LNCAP (cell line): Measurements from ENCODE around the gene ASS1.

Experiments
- TF ChIP-seq, protein P1 (sequence below): fragments of 450-650 bp; IDR thresholded peaks from 2 replicates; pipeline ENCODE4 v1.5.1; 2017; ENCODE audit warnings: mild to moderate bottlenecking

ASS1 gene

DNA sequence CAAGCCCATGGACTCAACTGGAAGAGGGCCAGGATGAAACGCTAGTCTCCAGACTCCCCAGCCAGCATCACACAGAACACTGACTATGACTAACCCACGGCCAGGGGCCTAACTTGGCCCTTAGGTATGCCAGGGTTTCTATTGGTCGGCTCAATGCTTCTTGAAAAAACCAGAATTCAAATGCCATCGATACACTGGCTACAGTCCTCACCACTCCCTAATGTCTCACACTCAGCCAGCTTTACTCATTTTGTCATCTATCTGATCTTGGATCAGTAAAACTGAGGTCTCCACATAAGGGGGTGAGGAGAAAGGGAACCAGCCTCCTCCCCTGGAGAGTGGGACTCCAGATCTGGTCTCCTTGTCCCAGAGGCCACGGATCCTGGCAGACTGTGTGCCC is 75.2 kb downstream of the ASS1 start:
- TF ChIP-seq, protein P1, sequence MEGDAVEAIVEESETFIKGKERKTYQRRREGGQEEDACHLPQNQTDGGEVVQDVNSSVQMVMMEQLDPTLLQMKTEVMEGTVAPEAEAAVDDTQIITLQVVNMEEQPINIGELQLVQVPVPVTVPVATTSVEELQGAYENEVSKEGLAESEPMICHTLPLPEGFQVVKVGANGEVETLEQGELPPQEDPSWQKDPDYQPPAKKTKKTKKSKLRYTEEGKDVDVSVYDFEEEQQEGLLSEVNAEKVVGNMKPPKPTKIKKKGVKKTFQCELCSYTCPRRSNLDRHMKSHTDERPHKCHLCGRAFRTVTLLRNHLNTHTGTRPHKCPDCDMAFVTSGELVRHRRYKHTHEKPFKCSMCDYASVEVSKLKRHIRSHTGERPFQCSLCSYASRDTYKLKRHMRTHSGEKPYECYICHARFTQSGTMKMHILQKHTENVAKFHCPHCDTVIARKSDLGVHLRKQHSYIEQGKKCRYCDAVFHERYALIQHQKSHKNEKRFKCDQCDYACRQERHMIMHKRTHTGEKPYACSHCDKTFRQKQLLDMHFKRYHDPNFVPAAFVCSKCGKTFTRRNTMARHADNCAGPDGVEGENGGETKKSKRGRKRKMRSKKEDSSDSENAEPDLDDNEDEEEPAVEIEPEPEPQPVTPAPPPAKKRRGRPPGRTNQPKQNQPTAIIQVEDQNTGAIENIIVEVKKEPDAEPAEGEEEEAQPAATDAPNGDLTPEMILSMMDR, result no peak

- TF ChIP-seq, protein P1, result no peak
These were observed 77.0 kb downstream of the ASS1 start for GRCh38 chr9:130521715-130522114.

DNA sequence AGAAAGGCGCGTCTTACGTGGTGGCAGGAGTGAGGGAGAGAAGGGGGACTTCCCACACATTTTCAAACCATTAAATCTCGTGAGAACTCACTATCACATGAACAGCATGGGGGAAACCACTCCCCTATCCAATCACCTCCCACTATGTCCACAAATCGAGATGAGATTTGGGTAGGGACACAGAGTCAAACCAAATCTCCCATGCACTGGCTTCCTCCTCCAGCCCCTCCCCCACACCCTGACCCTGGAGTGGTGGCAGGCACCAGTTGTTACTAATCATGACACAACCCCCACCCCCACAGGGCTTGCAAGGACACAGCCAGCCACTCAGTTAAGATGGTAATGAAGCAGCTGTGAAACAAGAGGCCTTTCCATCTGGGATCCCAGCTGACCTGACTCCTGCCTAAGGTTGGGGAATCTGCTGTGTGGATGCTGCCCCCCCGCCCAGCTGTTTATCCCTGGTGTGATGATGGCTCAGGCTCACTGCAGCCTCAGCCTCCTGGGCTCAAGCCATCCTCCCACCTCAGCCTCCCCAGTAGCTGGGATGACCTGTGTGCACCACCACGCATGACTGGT is 77.6 kb downstream of the ASS1 start:
- TF ChIP-seq, protein P1, result no peak

DNA sequence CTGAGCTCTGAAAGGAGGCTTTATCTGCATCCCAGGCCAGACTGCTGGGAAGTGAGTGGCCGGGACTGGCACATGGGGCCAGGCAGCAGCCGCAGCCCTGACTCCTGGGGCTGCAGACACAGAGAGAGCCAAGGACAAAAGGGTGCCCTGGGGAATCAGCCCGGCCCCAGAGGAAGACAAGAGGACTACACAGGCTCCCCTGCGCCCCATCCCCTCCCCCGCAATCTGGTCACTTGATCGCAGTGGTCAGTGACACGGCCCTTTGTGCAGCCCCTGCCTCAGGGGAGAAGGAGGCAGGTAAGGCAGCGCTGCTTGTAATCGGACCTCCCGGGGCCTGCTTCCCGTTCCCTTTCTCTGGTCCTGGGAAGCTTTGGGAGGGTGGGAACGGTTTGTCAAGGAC is 79.2 kb downstream of the ASS1 start:
- TF ChIP-seq, protein P1, result no peak

DNA sequence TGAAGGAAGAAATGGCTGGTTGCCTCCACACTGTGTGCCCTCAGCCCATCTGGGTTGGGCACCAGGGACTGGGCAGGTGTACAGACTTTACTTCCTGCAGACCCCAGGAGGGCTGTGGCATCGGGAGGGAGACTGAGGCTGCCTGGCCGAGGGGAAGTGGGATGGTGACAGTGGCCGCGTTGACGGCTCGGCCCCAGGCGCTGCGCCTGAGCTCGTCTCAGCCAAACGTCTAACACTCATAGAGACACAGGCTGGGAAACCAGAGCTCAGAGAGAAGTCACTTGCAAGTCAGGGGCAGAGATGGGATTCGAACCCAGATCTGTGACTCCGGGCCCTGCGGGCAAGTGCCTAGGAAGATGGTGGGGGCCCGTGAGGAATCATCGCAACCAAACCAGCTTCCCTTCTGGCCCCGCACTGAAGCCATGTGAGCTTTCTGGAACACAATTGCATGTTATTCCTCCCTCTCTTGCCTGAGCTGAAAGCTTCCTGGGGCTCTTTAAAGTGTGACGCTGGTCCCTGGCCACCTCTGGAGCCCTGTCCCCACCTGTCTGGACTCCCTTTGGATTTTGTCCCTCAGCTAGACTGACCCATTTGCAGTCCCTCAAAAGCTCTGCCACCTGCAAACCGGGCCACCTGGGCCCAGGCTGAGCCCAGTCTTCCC is 81.6 kb downstream of the ASS1 start:
- TF ChIP-seq, protein P1, result no peak

DNA sequence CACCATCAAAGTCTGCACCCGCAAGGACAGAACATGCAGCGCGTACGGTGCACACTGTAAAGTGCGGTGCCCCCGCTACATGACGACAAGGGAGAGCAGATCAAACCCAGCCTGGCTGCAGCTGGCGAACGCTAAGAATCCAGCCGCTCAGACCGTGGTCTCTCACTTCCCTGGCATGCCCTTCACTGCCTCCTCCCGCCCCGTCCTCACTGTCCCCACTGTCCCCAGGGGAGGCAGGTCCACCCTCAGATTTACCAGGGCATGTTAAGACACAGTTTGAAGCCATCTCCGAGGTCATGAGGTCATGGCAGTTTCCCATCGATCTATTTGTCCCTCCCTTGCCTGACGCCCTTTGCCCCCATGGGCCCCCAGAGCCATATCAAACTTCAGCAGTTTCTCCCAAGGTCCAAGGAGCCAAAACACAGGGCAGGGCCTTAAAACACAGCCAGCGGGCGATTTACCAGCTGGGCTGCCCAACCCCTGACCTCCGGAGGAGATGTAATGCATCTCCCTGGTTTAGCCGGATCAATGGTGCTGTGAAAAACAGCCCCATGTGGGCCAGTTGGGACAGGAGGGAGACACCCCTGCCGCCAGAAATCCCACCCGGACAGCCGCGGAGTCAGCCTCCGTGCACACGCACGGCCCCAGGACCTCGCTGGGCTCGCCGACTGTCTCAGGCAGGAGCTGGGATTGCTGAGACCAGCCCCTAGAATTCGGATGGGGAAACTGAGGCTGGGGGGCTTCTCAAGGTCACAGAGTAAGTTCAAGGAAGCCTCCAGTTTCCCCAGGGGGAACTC is 82.3 kb downstream of the ASS1 start:
- TF ChIP-seq, protein P1, result no peak

DNA sequence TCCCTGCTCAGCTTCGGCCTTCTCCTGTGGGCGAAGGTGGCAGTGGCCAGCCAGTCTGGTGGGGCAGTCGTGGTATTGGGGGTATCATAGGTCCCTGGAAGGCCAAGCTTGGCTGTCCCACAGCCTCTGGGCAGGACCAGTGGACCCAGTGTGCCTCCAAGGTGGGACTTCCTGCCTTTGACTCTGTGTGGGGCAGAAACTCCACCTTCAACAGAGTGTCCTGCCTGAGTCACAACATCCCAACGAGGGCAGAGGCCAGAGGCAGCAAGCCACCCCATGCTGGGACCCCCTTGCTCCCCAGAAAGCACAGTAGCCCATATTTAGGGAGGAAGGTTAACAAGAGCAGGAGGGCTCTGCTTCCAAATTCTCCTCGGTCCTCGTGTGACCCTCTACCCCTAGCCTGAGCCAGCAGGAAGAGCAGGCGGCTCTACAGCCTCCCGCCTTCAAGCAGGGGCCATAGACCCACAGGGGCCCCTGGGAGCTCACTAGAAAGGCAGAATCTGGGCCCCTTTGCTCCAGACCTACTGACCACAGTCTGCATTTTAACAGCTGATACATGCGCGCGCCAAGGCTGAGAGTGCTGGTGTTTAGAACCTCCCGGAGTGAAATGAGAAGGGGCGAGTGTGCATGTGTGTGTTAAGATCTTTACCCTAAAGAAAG is 83.0 kb downstream of the ASS1 start:
- TF ChIP-seq, protein P1, result no peak
